Upper lobe of left lung (tissue), 4 donors: Measurements from ENCODE around the gene SLC18A3.

Experiments
- CTCF ChIP-seq, 6 experiments: fragments of 450-650 bp in 4 of 6; fragments of 200-600 bp in 2 of 6; sonication (generic) in 2 of 6; IDR thresholded peaks; one replicate each; pipeline ENCODE4 v1.5.1; 2016 to 2019; ENCODE audit warnings: antibody characterized with exemption in 6 of 6
- POLR2A ChIP-seq, 4 donors: fragments of 450-650 bp; IDR thresholded peaks; one replicate each; pipeline ENCODE4 v1.5.1; 2016 to 2017; ENCODE audit warnings: antibody characterized with exemption in 4 of 4, mild to moderate bottlenecking in 2 of 4
- POLR2AphosphoS5 ChIP-seq, 2 donors: sonication (generic); formaldehyde crosslinking; IDR thresholded peaks; one replicate each; pipeline ENCODE4 v1.5.1; 2017; ENCODE audit warnings: antibody characterized with exemption in 2 of 2

DNA sequence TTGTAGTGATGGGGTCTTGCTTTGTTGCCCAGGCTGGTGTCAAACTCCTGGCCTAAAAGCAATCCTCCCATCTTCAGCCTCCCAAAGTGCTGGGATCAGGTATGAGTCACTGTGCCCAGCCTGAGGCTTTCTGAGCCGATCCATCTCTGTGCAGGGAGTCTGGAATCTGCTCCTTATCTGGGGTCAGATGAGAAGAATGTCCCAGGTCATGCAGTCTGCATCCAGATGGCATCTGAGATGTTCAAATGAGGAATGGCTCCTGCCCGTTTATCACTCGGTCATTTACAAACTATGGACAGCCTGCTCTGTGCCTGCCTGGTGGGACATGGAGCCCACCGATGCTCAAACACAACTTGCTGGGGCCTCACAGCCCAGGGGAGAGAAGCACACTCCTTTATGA is 11.1 kb upstream of the SLC18A3 start:
- TF ChIP-seq CTCF (IDR thresholded peaks at IDR 0.05) (no peak), POLR2A (IDR thresholded peaks at IDR 0.05) (no peak), POLR2AphosphoS5 (IDR thresholded peaks at IDR 0.05) (no peak)
